Body of pancreas (tissue), 4 donors: ENCODE measurements around the gene LAMA2.

Experiments
- POLR2A ChIP-seq, 3 donors: fragments of 450-650 bp; IDR thresholded peaks; one replicate each; pipeline ENCODE4 v1.6.1; 2016; ENCODE audit warnings: antibody characterized with exemption in 3 of 3, mild to moderate bottlenecking in 2 of 3
- TF ChIP-seq, protein P1 (sequence below), 7 experiments: fragments of 450-650 bp in 4 of 7; fragments of 200-600 bp in 3 of 7; sonication (generic) in 3 of 7; IDR thresholded peaks; one replicate each; pipeline ENCODE4 v1.5.1; 2016 to 2019; ENCODE audit warnings: antibody characterized with exemption in 7 of 7

DNA sequence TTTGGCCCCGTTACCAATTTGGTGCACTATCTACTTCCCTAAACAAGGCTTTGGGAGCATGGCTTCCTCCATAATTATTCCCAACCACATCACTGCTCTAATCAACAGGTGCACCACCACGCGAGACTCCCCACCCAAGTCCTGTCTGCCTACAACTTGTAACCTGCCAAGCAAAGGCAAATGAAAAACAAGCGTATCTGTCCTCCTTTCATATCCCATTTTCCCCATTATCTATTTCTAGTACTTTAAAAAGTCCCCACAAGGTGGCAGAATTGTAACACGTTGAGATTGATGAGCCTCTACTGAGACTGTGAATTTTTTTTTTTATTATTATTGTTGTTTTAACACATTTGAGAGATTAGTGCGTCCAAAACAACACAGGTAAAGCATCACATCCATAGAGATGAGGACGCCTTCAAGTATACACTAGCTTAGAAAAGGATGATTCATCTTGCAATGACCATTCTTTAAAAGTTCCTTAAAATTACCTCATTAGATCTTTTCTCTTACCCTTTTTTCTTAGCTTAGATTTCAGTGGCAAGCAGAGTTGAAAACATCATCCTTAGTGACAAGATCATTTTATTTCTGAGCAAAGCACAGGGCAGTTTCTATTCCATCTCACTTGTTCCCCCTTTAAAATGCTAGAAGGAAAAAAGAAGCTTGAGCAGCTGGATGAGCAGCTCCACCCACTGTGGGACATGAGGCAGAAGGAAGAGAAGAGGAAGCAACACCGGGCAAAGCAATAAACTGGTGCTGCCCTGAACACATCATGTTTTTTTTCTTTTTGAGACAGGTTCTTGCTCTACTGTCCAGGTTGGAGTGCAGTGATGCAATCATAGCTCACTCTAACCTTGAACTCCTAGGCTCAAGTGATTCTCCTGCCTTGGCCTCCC is 616.3 kb downstream of the LAMA2 start:
- no peak for TF ChIP-seq POLR2A (IDR thresholded peaks at IDR 0.05)
- TF ChIP-seq, protein P1, sequence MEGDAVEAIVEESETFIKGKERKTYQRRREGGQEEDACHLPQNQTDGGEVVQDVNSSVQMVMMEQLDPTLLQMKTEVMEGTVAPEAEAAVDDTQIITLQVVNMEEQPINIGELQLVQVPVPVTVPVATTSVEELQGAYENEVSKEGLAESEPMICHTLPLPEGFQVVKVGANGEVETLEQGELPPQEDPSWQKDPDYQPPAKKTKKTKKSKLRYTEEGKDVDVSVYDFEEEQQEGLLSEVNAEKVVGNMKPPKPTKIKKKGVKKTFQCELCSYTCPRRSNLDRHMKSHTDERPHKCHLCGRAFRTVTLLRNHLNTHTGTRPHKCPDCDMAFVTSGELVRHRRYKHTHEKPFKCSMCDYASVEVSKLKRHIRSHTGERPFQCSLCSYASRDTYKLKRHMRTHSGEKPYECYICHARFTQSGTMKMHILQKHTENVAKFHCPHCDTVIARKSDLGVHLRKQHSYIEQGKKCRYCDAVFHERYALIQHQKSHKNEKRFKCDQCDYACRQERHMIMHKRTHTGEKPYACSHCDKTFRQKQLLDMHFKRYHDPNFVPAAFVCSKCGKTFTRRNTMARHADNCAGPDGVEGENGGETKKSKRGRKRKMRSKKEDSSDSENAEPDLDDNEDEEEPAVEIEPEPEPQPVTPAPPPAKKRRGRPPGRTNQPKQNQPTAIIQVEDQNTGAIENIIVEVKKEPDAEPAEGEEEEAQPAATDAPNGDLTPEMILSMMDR (IDR thresholded peaks at IDR 0.05) = peak; percentile 29 to 75 (median 66)
